Kidney capillary endothelial cell (primary cell): ENCODE data around the gene UXT.
"Not testable (repeated sequence)": the region's sequence is repeated elsewhere in the genome, so short reads cannot be mapped to it uniquely, and the experiment has no call there.

Experiments used
- DNase-seq: peaks from one replicate; pipeline ENCODE4 v3.0.0-alpha.2; 2018; ENCODE audit warnings: low spot score

The UXT gene

DNA sequence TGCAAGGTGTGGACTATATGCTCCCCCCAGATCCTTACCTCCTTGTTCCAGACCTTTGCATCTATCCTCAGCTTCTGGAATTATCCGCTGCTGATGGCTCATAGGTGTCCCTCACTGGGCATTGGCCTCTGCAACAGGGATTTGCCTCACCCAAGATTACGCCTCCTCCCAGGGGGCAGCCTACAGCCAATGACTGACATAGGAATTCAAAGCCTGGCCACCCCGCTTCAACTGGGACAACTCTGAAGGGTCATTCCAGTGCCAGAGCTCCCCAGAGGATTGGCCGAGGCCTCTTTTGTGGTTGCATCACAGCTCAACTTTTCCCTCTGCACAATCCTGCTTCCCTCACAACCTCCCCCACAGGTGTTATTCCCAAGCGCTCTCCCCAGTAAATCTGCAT is 44.4 kb downstream of the UXT start:
- DNase-seq = no peak

- no peak for DNase-seq
These were observed 45.9 kb downstream of the UXT start for GRCh38 chrX:47613082-47613481.

DNA sequence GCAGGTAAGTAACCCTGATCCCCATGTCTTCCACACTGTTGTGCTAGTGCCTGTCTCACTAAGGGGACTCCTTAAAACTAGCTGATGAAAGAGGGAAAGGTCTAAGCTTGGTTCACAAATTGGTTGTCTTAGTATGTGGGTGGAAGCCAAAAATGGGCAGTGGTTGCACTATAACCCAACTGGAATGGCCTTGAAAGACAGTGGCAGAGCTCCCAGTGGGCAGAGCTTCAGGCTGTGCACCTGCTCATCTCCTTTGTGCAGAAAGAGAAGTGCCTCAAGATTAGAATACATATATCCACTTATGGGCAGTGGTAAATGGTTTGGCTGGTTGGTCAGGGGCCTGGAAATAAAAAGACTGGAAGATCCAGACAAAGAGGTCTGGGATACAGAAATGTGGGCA is 46.6 kb downstream of the UXT start:
- no peak for DNase-seq

GRCh38 chrX:47611926-47612325 is 47.1 kb downstream of the UXT start:
- DNase-seq = no peak

DNA sequence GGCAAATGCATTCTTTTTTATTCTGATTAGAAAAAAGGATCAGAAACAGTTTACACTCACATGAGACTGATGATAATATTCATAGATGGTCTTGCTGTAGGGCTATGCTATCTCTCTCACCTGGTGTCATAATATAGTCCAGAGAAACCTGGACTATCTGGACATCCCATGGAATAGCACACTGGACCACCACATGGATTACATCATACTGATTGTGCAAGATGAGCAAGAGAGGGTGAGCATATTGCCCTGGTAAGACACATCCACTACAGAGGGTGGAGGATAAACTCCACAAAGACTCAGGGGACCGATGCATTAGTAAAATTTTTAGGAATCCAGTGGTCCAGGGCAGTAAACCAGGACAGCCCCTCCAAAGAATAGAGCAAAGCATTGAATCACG is 47.5 kb downstream of the UXT start:
- DNase-seq = no peak

DNA sequence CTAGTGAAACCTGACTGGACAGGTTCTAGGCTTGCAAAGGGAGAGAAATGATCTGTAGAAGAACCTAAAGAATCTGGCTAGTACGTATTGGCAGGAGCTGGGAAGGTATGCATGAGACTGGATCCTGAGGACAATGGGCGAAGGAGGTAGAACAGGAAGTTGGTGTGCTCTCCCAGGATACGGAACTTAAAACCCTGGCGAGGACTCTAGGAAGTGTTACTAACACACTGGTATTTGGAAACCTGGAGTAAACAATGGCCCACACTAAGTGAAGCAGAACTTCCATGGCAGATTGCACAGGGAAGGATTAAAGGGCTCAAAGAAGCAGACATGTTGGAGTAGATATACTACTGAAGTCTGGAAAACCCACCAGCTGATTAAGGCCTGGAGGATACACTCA is 48.5 kb downstream of the UXT start:
- DNase-seq = no peak

DNA sequence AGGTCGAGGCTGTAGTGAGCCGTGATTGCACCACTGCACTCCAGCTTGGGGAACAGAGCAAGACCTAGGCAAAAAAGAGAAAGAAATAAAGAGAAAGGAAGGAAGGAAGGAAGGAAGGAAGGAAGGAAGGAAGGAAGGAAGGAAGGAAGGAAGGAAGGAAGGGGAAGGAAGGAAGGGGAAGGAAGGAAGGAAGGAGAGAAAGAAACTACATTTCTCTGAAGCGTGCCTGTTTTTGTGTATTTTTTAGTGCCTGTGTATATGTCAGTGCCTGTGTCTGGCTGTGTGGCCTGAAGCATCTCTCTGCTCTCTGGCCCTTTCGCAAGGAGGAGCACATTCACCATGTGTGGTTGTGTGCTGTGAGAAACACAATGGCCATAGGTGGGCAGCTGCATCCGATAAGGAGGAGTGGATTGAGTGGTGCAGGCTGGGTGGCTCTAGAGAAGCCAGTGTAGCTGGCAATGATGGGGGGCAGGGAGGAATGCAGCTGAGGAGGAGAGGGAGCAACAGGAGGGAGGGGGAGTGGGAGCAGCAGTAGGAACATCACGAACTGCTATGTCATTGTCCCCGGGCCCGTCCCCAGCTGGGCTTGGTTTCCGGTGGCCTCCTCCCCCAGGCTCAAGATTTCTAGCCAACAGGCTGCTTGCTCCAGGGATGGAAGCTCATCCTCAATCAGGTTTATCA is 50.7 kb downstream of the UXT start:
- DNase-seq = no peak

GRCh38 chrX:47607091-47607490 is 51.9 kb downstream of the UXT start:
- no peak for DNase-seq

GRCh38 chrX:47605024-47605423 is 54.0 kb downstream of the UXT start:
- DNase-seq = no peak

DNA sequence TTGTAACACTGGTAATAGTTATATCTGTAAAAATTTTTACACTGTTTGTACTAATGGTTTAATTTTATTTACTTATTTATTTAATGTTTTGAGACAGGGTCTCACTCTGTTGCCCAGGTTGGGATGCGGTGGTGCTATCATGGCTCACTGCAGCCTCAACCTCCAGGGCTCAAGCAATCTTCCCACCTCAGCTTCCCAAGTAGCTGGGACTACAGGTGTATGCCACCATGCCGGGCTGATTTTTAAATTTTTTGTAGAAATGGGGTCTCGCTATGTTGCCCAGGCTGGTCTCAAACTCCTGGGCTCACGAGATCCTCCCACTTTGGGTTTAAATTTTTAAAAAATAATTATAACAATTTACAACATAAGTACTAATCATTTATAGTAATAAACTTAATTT is 55.9 kb downstream of the UXT start:
- not testable (repeated sequence) for DNase-seq
